C4-2B (cell line): Measurements from ENCODE around the gene RNF217.

Source experiments
- CTCF ChIP-seq: fragments of 450-650 bp; conservative IDR thresholded peaks from 2 replicates; pipeline ENCODE4 v1.5.1; 2017; ENCODE audit warnings: mild to moderate bottlenecking
- ZFX ChIP-seq: fragments of 450-650 bp; IDR thresholded peaks from 2 replicates; pipeline ENCODE4 v1.6.1; 2017

- TF ChIP-seq CTCF (no peak), ZFX (no peak)
These were observed 40.8 kb downstream of the RNF217 start for GRCh38 chr6:125003070-125003469.
